Measurements from ENCODE around the gene MAN2B2. TPM values are rescaled to one million over a fixed set of nuclear protein-coding genes. Genes with fewer than 3 reads are reported as not detected.
"Not testable (repeated sequence)": the region's sequence is repeated elsewhere in the genome, so short reads cannot be mapped to it uniquely, and the experiment has no call there.

The MAN2B2 gene
- total RNA-seq, 4 donors from 2014 or later = 31.9 to 42.0 (median 33.0) TPM

GRCh38 chr4:6627832-6628231 lies 52.8 kb downstream of the MAN2B2 start:
- Histone ChIP-seq H3K9me3 (no peaks in the 10 kb centered on the region), H3K4me1 (no peaks in the 10 kb centered on the region), H3K27me3 (no peaks in the 10 kb centered on the region), H3K4me3 (no peak overlapping the region), H3K36me3 (no peaks in the 10 kb centered on the region), H3K27ac (replicated peaks in 1 of 4) (no peak overlapping the region)
- WGBS = 83% methylated on average over 3 of the region's 3 CpGs
- DNase-seq (ENCODE audit: extremely low spot score) = no peak
- intact Hi-C loops (cut with DNase I) = no loop called here
- TF ChIP-seq CTCF (IDR thresholded peaks at IDR 0.05) = no peak
- no peak for TF ChIP-seq POLR2AphosphoS5 (IDR thresholded peaks at IDR 0.05)
- TF ChIP-seq EP300 (IDR thresholded peaks at IDR 0.05) = no peak
- no peak for TF ChIP-seq POLR2A (IDR thresholded peaks at IDR 0.05; ENCODE audit: low read depth)

GRCh38 chr4:6628484-6628883 lies 53.5 kb downstream of the MAN2B2 start:
- DNase-seq (ENCODE audit: extremely low spot score); H3K4me3 ChIP-seq; intact Hi-C loops (cut with DNase I); H3K36me3 ChIP-seq; H3K9me3 ChIP-seq; H3K4me1 ChIP-seq; H3K27me3 ChIP-seq; H3K27ac ChIP-seq (replicated peaks in 1 of 4): not testable (repeated sequence)
- WGBS = 100% methylated on average over 1 of the region's 1 CpG

- no peak for TF ChIP-seq CTCF (IDR thresholded peaks at IDR 0.05)
- no peak for TF ChIP-seq POLR2AphosphoS5 (IDR thresholded peaks at IDR 0.05)
- no peaks in the 10 kb centered on the region for H3K36me3 ChIP-seq
- H3K4me1 ChIP-seq = no peaks in the 10 kb centered on the region
- intact Hi-C loops (cut with DNase I) = no loop called here
- H3K27ac ChIP-seq (replicated peaks in 1 of 4) = no peak overlapping the region
- no peaks in the 10 kb centered on the region for H3K27me3 ChIP-seq
- no peak for DNase-seq (ENCODE audit: extremely low spot score)
- H3K4me3 ChIP-seq = no peak overlapping the region
- WGBS = 87% methylated on average over 4 of the region's 4 CpGs
- no peaks in the 10 kb centered on the region for H3K9me3 ChIP-seq
These were observed 57.1 kb downstream of the MAN2B2 start for GRCh38 chr4:6632125-6632524.

GRCh38 chr4:6633091-6633906 lies 58.3 kb downstream of the MAN2B2 start:
- intact Hi-C loops (cut with DNase I) = no loop called here
- 82% methylated on average over 10 of the region's 10 CpGs for WGBS
- Histone ChIP-seq H3K4me1 (no peaks in the 10 kb centered on the region), H3K9me3 (no peaks in the 10 kb centered on the region), H3K4me3 (no peak overlapping the region), H3K27ac (replicated peaks in 1 of 4) (no peak overlapping the region), H3K36me3 (no peaks in the 10 kb centered on the region), H3K27me3 (no peaks in the 10 kb centered on the region)
- TF ChIP-seq POLR2AphosphoS5 (IDR thresholded peaks at IDR 0.05) (no peak), CTCF (IDR thresholded peaks at IDR 0.05) (no peak), EP300 (IDR thresholded peaks at IDR 0.05) (no peak), POLR2A (IDR thresholded peaks at IDR 0.05; ENCODE audit: low read depth) (no peak)
- DNase-seq (ENCODE audit: extremely low spot score) = no peak

GRCh38 chr4:6634746-6635145 lies 59.8 kb downstream of the MAN2B2 start:
- Histone ChIP-seq H3K27ac (replicated peaks in 1 of 4) (no peak overlapping the region), H3K36me3 (no peaks in the 10 kb centered on the region), H3K27me3 (no peaks in the 10 kb centered on the region), H3K4me3 (no peak overlapping the region), H3K9me3 (no peaks in the 10 kb centered on the region), H3K4me1 (peaks cover 5 to 7% (median 5%) of the 10 kb centered on the region in 4 donors)
- WGBS = 93% methylated on average over 9 of the region's 9 CpGs
- intact Hi-C loops (cut with DNase I) = no loop called here
- TF ChIP-seq CTCF (IDR thresholded peaks at IDR 0.05) (no peak), POLR2A (IDR thresholded peaks at IDR 0.05; ENCODE audit: low read depth) (no peak), POLR2AphosphoS5 (IDR thresholded peaks at IDR 0.05) (no peak), EP300 (IDR thresholded peaks at IDR 0.05) (no peak)
- DNase-seq (ENCODE audit: extremely low spot score) = no peak
